K562 (cell line): ENCODE measurements around the gene CENPC. TPM values are rescaled to one million over a fixed set of nuclear protein-coding genes. Genes with fewer than 3 reads are reported as not detected.

ENCODE experiments used
- ATAC-seq: fragments of 200-7000 bp; cut with Tn5 transposase; 3 replicates; pipeline ENCODE4 v1.9.1; 2020; ENCODE audit warnings: moderate library complexity
- BruUV-seq: library from RNA; stranded (reverse); fragments of 400-500 nt; replicated peaks from 2 replicates; lab custom pipeline; 2021; lab: Mats Ljungman, UMichigan
- CTCF ChIA-PET: fragments of 300-600 bp; formaldehyde crosslinking; extraction: SDS; loops from one replicate; lab custom pipeline; 2021; ENCODE audit warnings: low intra/inter-chr PET ratio; lab: Yijun Ruan, JAX
- POLR2A ChIA-PET: fragments of 300-600, 350-650 bp; sonication (Branson Sonifier 250); formaldehyde crosslinking; extraction: SDS; loops from one replicate; lab custom pipeline; 2021; ENCODE audit warnings: antibody characterized with exemption, inconsistent platforms; lab: Yijun Ruan, JAX
- DNase-seq, 4 experiments: peaks; one replicate each; pipeline versions ENCODE4 v3.0.0 to v3.0.0-alpha.2; 2011 to 2018; ENCODE audit warnings: low spot score in 3 of 4, mixed read lengths in 3 of 4; ENCODE audit errors: extremely low read depth in 1 of 4
- FAIRE-seq: peaks from 2 replicates; lab custom pipeline; 2011; peaks lifted over from hg19 to GRCh38; lab: Jason Lieb, UNC
- H2AFZ ChIP-seq: 2 replicates; pipeline ENCODE4 v1.6.0; 2011; ENCODE audit warnings: low read depth, low read length, control low read depth, inconsistent platforms
- H3K27ac ChIP-seq: fragments of 200-600 bp; 3 replicates; pipeline ENCODE4 v1.8.0; 2011; ENCODE audit warnings: low read depth, mild to moderate bottlenecking, control low read depth, inconsistent platforms, low read length, moderate library complexity, mixed read lengths; ENCODE audit errors: extremely low read depth
- H3K27me3 ChIP-seq, 2 experiments: fragments of 300-600 bp in 1 of 2; 2 replicates in 1 of 2; 3 replicates in 1 of 2; pipeline versions ENCODE4 v1.6.0 to v1.8.0; 2011; ENCODE audit warnings: inconsistent platforms in 2 of 2, low read length in 2 of 2, mild to moderate bottlenecking in 1 of 2, mixed read lengths in 1 of 2, moderate library complexity in 1 of 2; ENCODE audit not compliant: control insufficient read depth in 2 of 2, insufficient read depth in 2 of 2
- H3K36me3 ChIP-seq: fragments of 300-600 bp; 3 replicates; pipeline ENCODE4 v1.8.0; 2011; ENCODE audit warnings: mild to moderate bottlenecking, low read length, inconsistent platforms; ENCODE audit not compliant: control insufficient read depth, insufficient read depth
- H3K4me1 ChIP-seq, 2 experiments: fragments of 200-600 bp in 1 of 2; replicated peaks in 1 of 2; 2 replicates in 1 of 2; 3 replicates in 1 of 2; pipeline versions ENCODE4 v1.5.1 to v1.8.0; 2011; ENCODE audit warnings: inconsistent platforms in 2 of 2, low read length in 2 of 2, mild to moderate bottlenecking in 1 of 2, mixed read lengths in 1 of 2, moderate library complexity in 1 of 2; ENCODE audit not compliant: control insufficient read depth in 2 of 2, insufficient read depth in 2 of 2
- H3K4me2 ChIP-seq: 2 replicates; pipeline ENCODE4 v1.6.1; 2011; ENCODE audit warnings: low read length, control low read depth, inconsistent platforms, mixed read lengths; ENCODE audit not compliant: insufficient read depth
- H3K4me3 ChIP-seq: fragments of 200-600 bp; sonication (generic), shearing (Covaris generic); 2 replicates; pipeline ENCODE4 v1.5.1; 2016; ENCODE audit warnings: control low read depth, inconsistent platforms
- H3K79me2 ChIP-seq: fragments of 200-600 bp; 3 replicates; pipeline ENCODE4 v1.8.0; 2011; ENCODE audit warnings: low read length, inconsistent platforms; ENCODE audit not compliant: control insufficient read depth, insufficient read depth
- H3K9ac ChIP-seq, 2 experiments: 2 replicates each; pipeline versions ENCODE4 v1.6.0 to v1.6.1; 2011; ENCODE audit warnings: low read depth in 2 of 2, low read length in 2 of 2, control low read depth in 1 of 2, inconsistent platforms in 1 of 2, mild to moderate bottlenecking in 1 of 2, mixed read lengths in 1 of 2; ENCODE audit not compliant: insufficient read depth in 1 of 2
- H3K9me1 ChIP-seq: one replicate; pipeline ENCODE4 v1.6.0; 2011; ENCODE audit warnings: inconsistent platforms, mild to moderate bottlenecking, low read length, moderate library complexity; ENCODE audit not compliant: control insufficient read depth, insufficient read depth
- H3K9me3 ChIP-seq: replicated peaks from 2 replicates; pipeline ENCODE4 v1.5.1; 2011; ENCODE audit warnings: low read depth, low read length, inconsistent platforms; ENCODE audit not compliant: control insufficient read depth, insufficient read depth
- H4K20me1 ChIP-seq: replicated peaks from 2 replicates; pipeline ENCODE4 v1.6.1; 2011; ENCODE audit warnings: low read length, inconsistent platforms, mixed read lengths; ENCODE audit not compliant: control insufficient read depth, insufficient read depth
- DDX20 ChIP-seq: fragments of 450-650 bp; IDR thresholded peaks from 2 replicates; pipeline ENCODE4 v1.6.1; 2016; ENCODE audit warnings: missing genetic modification characterization, low read depth, mild to moderate bottlenecking, missing compliant biosample characterization, moderate library complexity
- GATA2 ChIP-seq: sonication (generic); formaldehyde crosslinking; IDR thresholded peaks from 2 replicates; pipeline ENCODE4 v1.4.0; 2020; ENCODE audit warnings: mild to moderate bottlenecking, missing genetic modification reagents
- MEIS2 ChIP-seq: fragments of 450-650 bp; IDR thresholded peaks from 2 replicates; pipeline ENCODE4 v1.6.1; 2014; ENCODE audit warnings: mild to moderate bottlenecking; ENCODE audit not compliant: partially characterized antibody
- NBN ChIP-seq: fragments of 450-650 bp; IDR thresholded peaks from 2 replicates; pipeline ENCODE4 v1.6.1; 2016; ENCODE audit warnings: low read depth, mild to moderate bottlenecking
- NR2F6 ChIP-seq: fragments of 450-650 bp; formaldehyde crosslinking; IDR thresholded peaks from 2 replicates; pipeline ENCODE4 v1.4.0; 2020; ENCODE audit warnings: mild to moderate bottlenecking
- SRSF7 ChIP-seq: fragments of 200-400 bp; formaldehyde crosslinking; optimal IDR thresholded peaks from 2 replicates; pipeline ENCODE3; 2017; ENCODE audit warnings: mild to moderate bottlenecking, low read depth, low read length
- TAF7 ChIP-seq: fragments of 450-650 bp; IDR thresholded peaks from 2 replicates; pipeline ENCODE4 v1.6.1; 2016; ENCODE audit warnings: missing genetic modification characterization, missing compliant biosample characterization
- ZBTB33 ChIP-seq: sonication (generic); formaldehyde crosslinking; IDR thresholded peaks from 2 replicates; pipeline ENCODE4 v1.8.1; 2023; ENCODE audit warnings: mild to moderate bottlenecking, missing genetic modification reagents
- ZC3H4 ChIP-seq: sonication (generic); formaldehyde crosslinking; IDR thresholded peaks from 2 replicates; pipeline ENCODE4 v1.9.0; 2021; ENCODE audit warnings: missing genetic modification reagents, borderline replicate concordance
- ZNF134 ChIP-seq: fragments of 250-450 bp; sonication (Bioruptor Pico); conservative IDR thresholded peaks from 2 replicates; pipeline ENCODE4 v1.4.0; 2020
- ZNF592 ChIP-seq: fragments of 450-650 bp; IDR thresholded peaks from 2 replicates; pipeline ENCODE4 v1.6.1; 2017; ENCODE audit warnings: antibody characterized with exemption, mild to moderate bottlenecking
- WGBS: fragments of 100-300 bp; shearing (Covaris generic); methylation state at CpG from one replicate; pipeline ENCODE4 v1.1.6; 2016; ENCODE audit warnings: low coverage, mixed read lengths; ENCODE audit not compliant: insufficient coverage; ENCODE audit errors: missing lambda C conversion rate; 5-methylcytosine and 5-hydroxymethylcytosine counted together
- in situ Hi-C: fragments of 300-500 bp; cut with MboI; formaldehyde crosslinking; loops from 4 replicates; pipeline ENCODE4 v1.15.0; 2018; ENCODE audit warnings: inconsistent platforms, mixed read lengths
- intact Hi-C: fragments of 100-400 bp; cut with micrococcal nuclease; formaldehyde crosslinking; loops from 2 replicates; pipeline ENCODE4 v1.14.2; 2022
- polyA plus RNA-seq, 8 experiments: library from polyadenylated mRNA; depleted of rRNA in 4 of 8; stranded (reverse) in 5 of 8; unstranded in 3 of 8; fragments of >200 nt; fragmentation: Nextera tagmentation in 2 of 8; fragmentation: Illumina TruSeq in 1 of 8; extraction: Ambion mirVana in 2 of 8; extraction: Trizol in 1 of 8; gene quantifications; 2 replicates each; pipeline versions ENCODE4 v1.2.1 to v1.2.3, GENCODE V29; 2011 to 2014; ENCODE audit warnings: inconsistent platforms in 1 of 8, missing spikeins in 1 of 8
- total RNA-seq, 7 experiments: library from RNA; depleted of rRNA in 6 of 7; stranded (reverse); fragments of >200 nt in 6 of 7; fragmentation: Illumina TruSeq in 2 of 7; extraction: Trizol in 2 of 7; gene quantifications; 2 replicates each; pipeline versions ENCODE4 v1.2.1 to v1.2.3, GENCODE V29; 2011 to 2021; ENCODE audit warnings: low replicate concordance in 1 of 7
- TF ChIP-seq, protein P1 (sequence below): fragments of 200-800 bp; sonication (Bioruptor generic); IDR thresholded peaks from 2 replicates; pipeline ENCODE4 v1.6.1; 2016; ENCODE audit warnings: missing genetic modification characterization, missing compliant biosample characterization

The CENPC gene
- total and polyA plus RNA-seq, 9 of the 15 experiments (the other 6 are each of a cell fraction or from before 2014, with no cell fraction given), result 18.1 to 48.5 (median 30.8) TPM

GRCh38 chr4:67522230-67522629 is 23.1 kb downstream of the CENPC start:
- DNase-seq, result peak in 1 of 4 experiments; percentile 23
- Histone ChIP-seq H3K4me3 (no peak overlapping the region), H2AFZ (no peak overlapping the region), H3K9me3 (peaks cover 5% of the 10 kb centered on the region; the same call in 1 of the 2 replicates), H3K36me3 (peaks cover 47% of the 10 kb centered on the region), H3K79me2 (peaks cover 84% of the 10 kb centered on the region), H3K27ac (peak overlapping the region; percentile 97), H3K9me1 (no peaks in the 10 kb centered on the region), H3K27me3 (no peaks in the 10 kb centered on the region), H3K4me1 (peaks cover 9 to 32% of the 10 kb centered on the region in 2 experiments; a peak in 3 of 5 replicates), H4K20me1 (no peaks in the 10 kb centered on the region), H3K9ac (peak overlapping the region in 1 of 2 experiments; percentile 74; a peak in 2 of 4 replicates), H3K4me2 (peak overlapping the region; percentile 67)
- peak; percentile 11 for ATAC-seq
- POLR2A ChIA-PET, result no interaction called here
- intact Hi-C loops (no loop called here), in situ Hi-C loops (no loop called here)
- peak; percentile 29 for FAIRE-seq
- CTCF ChIA-PET, result no interaction called here
- no TSS peak for BruUV-seq
- WGBS, result 65% methylated on average over 2 of the region's 2 CpGs
- TF ChIP-seq TAF7, result no peak
- no peak for TF ChIP-seq ZBTB33 (CRISPR knock-in tag)
- TF ChIP-seq ZC3H4, result no peak
- TF ChIP-seq GATA2, result no peak
- no peak for TF ChIP-seq NBN
- TF ChIP-seq ZNF134 (CRISPR knock-in tag), result no peak
- no peak for TF ChIP-seq MEIS2
- TF ChIP-seq DDX20 (tag), result no peak
- no peak for TF ChIP-seq SRSF7
- no peak for TF ChIP-seq NR2F6
- TF ChIP-seq ZNF592, result peak; percentile 24
- TF ChIP-seq, protein P1, sequence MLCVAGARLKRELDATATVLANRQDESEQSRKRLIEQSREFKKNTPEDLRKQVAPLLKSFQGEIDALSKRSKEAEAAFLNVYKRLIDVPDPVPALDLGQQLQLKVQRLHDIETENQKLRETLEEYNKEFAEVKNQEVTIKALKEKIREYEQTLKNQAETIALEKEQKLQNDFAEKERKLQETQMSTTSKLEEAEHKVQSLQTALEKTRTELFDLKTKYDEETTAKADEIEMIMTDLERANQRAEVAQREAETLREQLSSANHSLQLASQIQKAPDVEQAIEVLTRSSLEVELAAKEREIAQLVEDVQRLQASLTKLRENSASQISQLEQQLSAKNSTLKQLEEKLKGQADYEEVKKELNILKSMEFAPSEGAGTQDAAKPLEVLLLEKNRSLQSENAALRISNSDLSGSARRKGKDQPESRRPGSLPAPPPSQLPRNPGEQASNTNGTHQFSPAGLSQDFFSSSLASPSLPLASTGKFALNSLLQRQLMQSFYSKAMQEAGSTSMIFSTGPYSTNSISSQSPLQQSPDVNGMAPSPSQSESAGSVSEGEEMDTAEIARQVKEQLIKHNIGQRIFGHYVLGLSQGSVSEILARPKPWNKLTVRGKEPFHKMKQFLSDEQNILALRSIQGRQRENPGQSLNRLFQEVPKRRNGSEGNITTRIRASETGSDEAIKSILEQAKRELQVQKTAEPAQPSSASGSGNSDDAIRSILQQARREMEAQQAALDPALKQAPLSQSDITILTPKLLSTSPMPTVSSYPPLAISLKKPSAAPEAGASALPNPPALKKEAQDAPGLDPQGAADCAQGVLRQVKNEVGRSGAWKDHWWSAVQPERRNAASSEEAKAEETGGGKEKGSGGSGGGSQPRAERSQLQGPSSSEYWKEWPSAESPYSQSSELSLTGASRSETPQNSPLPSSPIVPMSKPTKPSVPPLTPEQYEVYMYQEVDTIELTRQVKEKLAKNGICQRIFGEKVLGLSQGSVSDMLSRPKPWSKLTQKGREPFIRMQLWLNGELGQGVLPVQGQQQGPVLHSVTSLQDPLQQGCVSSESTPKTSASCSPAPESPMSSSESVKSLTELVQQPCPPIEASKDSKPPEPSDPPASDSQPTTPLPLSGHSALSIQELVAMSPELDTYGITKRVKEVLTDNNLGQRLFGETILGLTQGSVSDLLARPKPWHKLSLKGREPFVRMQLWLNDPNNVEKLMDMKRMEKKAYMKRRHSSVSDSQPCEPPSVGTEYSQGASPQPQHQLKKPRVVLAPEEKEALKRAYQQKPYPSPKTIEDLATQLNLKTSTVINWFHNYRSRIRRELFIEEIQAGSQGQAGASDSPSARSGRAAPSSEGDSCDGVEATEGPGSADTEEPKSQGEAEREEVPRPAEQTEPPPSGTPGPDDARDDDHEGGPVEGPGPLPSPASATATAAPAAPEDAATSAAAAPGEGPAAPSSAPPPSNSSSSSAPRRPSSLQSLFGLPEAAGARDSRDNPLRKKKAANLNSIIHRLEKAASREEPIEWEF, result no peak
